SU-DHL-6 (cell line): ENCODE measurements around the gene TMEM151B.

Experiments used
- H2AFZ ChIP-seq: fragments of 200-600 bp; sonication (generic); 2 replicates; pipeline ENCODE4 v1.6.1; 2014; ENCODE audit warnings: low read depth, mild to moderate bottlenecking, moderate library complexity, mixed read lengths, antibody characterized with exemption, low read length; ENCODE audit not compliant: severe bottlenecking
- H3F3A ChIP-seq: fragments of 200-600 bp; shearing (Covaris generic); 2 replicates; pipeline ENCODE4 v1.6.0; 2016; ENCODE audit warnings: antibody characterized with exemption, mild to moderate bottlenecking; ENCODE audit not compliant: insufficient read depth
- H3K27ac ChIP-seq: fragments of 200-600 bp; sonication (generic); 2 replicates; pipeline ENCODE4 v1.5.1; 2016; ENCODE audit warnings: low read depth, mild to moderate bottlenecking, low read length, moderate library complexity, mixed read lengths
- H3K27me3 ChIP-seq: fragments of 200-600 bp; sonication (generic), shearing (Covaris generic); 2 replicates; pipeline ENCODE4 v1.6.0; 2014; ENCODE audit warnings: mild to moderate bottlenecking, low read length
- H3K36me3 ChIP-seq: fragments of 200-600 bp; sonication (generic); 2 replicates; pipeline ENCODE4 v1.6.1; 2014; ENCODE audit warnings: mild to moderate bottlenecking, low read length, mixed read lengths
- H3K4me2 ChIP-seq: fragments of 300-600, 200-600 bp; shearing (Covaris generic), sonication (generic); 2 replicates; pipeline ENCODE4 v1.6.0; 2014; ENCODE audit warnings: low read length, low read depth, mild to moderate bottlenecking; ENCODE audit not compliant: poor library complexity, severe bottlenecking
- H3K4me3 ChIP-seq: fragments of 200-600 bp; sonication (generic); 2 replicates; pipeline ENCODE4 v1.5.1; 2014; ENCODE audit warnings: antibody characterized with exemption, low read length, mild to moderate bottlenecking, mixed read lengths; ENCODE audit not compliant: insufficient read depth, poor library complexity, severe bottlenecking
- H3K79me2 ChIP-seq: fragments of 200-600 bp; sonication (generic); 2 replicates; pipeline ENCODE4 v1.6.1; 2014; ENCODE audit warnings: mild to moderate bottlenecking, low read length, moderate library complexity; ENCODE audit not compliant: insufficient read depth
- H3K9ac ChIP-seq: fragments of 200-600 bp; sonication (generic); 2 replicates; pipeline ENCODE4 v1.7.0; 2014; ENCODE audit warnings: mild to moderate bottlenecking, low read length
- H3K9me2 ChIP-seq: fragments of 200-600 bp; sonication (generic); replicated peaks from 2 replicates; pipeline ENCODE4 v1.6.1; 2014; ENCODE audit warnings: low read length; ENCODE audit not compliant: insufficient read depth
- H3K9me3 ChIP-seq: fragments of 200-600 bp; sonication (generic); 2 replicates; pipeline ENCODE4 v1.6.1; 2014; ENCODE audit warnings: low read length, mixed read lengths; ENCODE audit not compliant: insufficient read depth
- H4K20me1 ChIP-seq: fragments of 200-600 bp; sonication (generic); 2 replicates; pipeline ENCODE4 v1.6.1; 2014; ENCODE audit warnings: low read depth, mild to moderate bottlenecking, antibody characterized with exemption, low read length, moderate library complexity, mixed read lengths
- CTCF ChIP-seq: fragments of 200-600 bp; sonication (generic); IDR thresholded peaks from one replicate; pipeline ENCODE4 v1.5.1; 2017; ENCODE audit warnings: antibody characterized with exemption, mild to moderate bottlenecking, low read length, moderate library complexity; ENCODE audit not compliant: insufficient read depth, poor library complexity, severe bottlenecking
- EZH2phosphoT487 ChIP-seq: fragments of 200-600 bp; sonication (generic), shearing (Covaris generic); conservative IDR thresholded peaks from 2 replicates; pipeline ENCODE4 v1.6.1; 2018; ENCODE audit warnings: mild to moderate bottlenecking, antibody characterized with exemption, low read length, moderate library complexity, mixed read lengths

Gene TMEM151B

DNA sequence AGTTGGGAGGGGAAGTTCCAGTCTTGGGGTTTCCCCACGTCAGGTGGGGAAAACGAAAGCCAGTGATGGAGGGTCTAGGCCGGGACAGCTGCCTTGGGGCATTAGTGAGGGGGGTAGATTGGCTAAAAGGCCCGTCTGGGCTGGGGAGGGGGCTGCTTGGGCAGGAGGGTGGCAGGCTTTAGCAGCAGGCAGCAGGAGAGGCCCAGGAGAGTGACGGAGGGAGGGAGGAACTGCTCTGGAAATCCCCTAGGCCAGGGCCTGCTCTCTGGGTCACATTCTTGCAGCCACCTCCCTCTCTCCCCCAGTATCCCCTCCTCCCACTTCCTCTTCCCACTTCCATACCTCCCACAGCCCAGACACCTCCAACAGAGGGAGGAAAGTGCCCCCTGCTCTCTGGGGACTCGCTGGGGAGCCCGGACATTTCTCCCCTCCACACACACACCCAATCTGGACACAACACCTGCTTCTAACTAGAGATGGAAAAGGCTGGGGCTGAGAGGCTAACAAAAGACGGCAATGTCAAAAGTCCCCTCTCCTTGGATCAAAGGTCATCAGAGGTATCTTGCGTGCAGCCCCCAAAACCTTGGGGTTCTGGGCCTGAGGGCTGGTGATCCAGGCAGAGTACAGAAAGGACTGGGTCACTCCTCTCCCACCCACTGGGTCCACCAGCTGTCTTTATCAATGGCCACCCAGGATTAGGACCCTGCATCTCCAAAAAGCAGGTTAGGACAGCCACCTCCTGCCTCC is 6.7 kb upstream of the TMEM151B start:
- peak overlapping the region; percentile 78 for H3K4me3 ChIP-seq
- no peaks in the 10 kb centered on the region for H4K20me1 ChIP-seq
- H3K79me2 ChIP-seq: peaks cover 29% of the 10 kb centered on the region
- no peak overlapping the region for H2AFZ ChIP-seq
- H3F3A ChIP-seq: peaks cover 41% of the 10 kb centered on the region
- H3K9ac ChIP-seq: peak overlapping the region; percentile 80
- no peaks in the 10 kb centered on the region for H3K9me3 ChIP-seq
- peak overlapping the region; percentile 91 for H3K4me2 ChIP-seq
- H3K36me3 ChIP-seq: no peaks in the 10 kb centered on the region
- H3K9me2 ChIP-seq: no peaks in the 10 kb centered on the region
- peak overlapping the region; percentile 86 for H3K27ac ChIP-seq
- H3K27me3 ChIP-seq: no peaks in the 10 kb centered on the region
- no peak for TF ChIP-seq EZH2phosphoT487

DNA sequence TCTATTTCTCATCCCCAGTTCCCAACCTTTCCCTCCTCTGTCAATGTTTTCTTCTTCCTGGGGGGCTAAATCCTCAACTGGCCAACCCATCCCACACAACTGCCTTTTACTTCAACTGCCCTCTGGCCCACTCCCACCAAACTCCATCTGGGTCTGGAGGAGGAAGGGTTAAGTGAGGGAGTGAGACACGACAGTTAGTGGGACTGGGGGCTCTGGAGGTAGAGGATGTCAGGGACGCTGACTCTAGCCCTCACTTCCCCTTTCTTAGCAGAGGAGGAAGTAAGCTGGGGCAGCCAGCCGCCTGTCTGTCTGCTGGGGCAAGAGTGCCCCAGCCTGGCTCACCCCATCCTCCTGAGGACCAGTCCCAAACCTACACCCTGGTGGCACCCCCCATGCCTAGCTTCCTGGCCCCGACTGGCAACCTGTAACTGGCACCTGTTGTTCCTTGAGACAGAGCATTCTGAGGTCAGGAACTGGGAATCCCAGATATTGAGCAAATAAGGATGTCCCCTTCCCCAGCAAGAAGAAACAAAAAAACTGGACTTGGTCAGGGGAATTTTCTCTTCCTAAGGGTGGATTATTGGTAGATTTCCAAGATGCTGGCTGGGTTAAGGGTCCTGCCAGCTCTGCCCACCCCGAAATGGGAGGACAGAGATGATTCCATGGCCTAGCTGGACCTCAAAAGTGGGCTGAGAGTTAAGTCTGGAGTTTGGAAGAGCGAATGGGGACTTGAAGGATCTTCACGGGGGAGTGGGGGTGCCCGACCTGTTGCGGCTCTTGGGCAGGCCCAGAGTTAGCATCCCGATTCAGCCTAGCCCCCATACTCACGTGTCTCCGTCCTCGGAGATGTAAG is 5.9 kb upstream of the TMEM151B start:
- Histone ChIP-seq H3K9ac (peak overlapping the region; percentile 80), H3K27me3 (no peaks in the 10 kb centered on the region), H3K4me2 (peak overlapping the region; percentile 91), H3K9me3 (no peaks in the 10 kb centered on the region), H3K4me3 (peak overlapping the region; percentile 78), H3K79me2 (peaks cover 29% of the 10 kb centered on the region), H2AFZ (peak overlapping the region; percentile 29), H3K27ac (peak overlapping the region; percentile 86), H3F3A (peaks cover 36% of the 10 kb centered on the region), H4K20me1 (no peaks in the 10 kb centered on the region), H3K9me2 (no peaks in the 10 kb centered on the region), H3K36me3 (no peaks in the 10 kb centered on the region)
- TF ChIP-seq CTCF (no peak), EZH2phosphoT487 (no peak)

GRCh38 chr6:44265007-44265721 is 5.1 kb upstream of the TMEM151B start, which contains the start of gene NFKBIE:
Gene NFKBIE (minus strand): TSS chr6:44265551. CDS start chr6:44265346, 205 bp downstream.
- Histone ChIP-seq H3K9me2 (no peaks in the 10 kb centered on the region), H2AFZ (peak within 1 kb of the TSS; percentile 29), H3K4me2 (peak within 1 kb of the TSS; percentile 91), H3F3A (peaks cover 44% of the 10 kb centered on the region), H3K27ac (peak within 1 kb of the TSS; percentile 86), H3K4me3 (peak within 1 kb of the TSS; percentile 78), H4K20me1 (no peaks in the 10 kb centered on the region), H3K27me3 (no peaks in the 10 kb centered on the region), H3K79me2 (peaks cover 29% of the 10 kb centered on the region), H3K9me3 (no peaks in the 10 kb centered on the region), H3K36me3 (no peaks in the 10 kb centered on the region), H3K9ac (peak within 1 kb of the TSS; percentile 80)
- peak; percentile 90 for TF ChIP-seq CTCF
- TF ChIP-seq EZH2phosphoT487: no peak
